Parietal lobe (tissue), 1 donor: ENCODE data around the gene XRCC1. TPM values are rescaled to one million over a fixed set of nuclear protein-coding genes. Genes with fewer than 3 reads are reported as not detected.

Source experiments
- total RNA-seq: library from RNA; depleted of rRNA; stranded (reverse); fragments of >200 nt; gene quantifications from one replicate; pipeline ENCODE4 v1.2.3, GENCODE V29; 2014

Gene XRCC1
- 17.8 TPM for total RNA-seq

GRCh38 chr19:43575156-43575950 is at the start of gene XRCC1, which contains the start of gene PINLYP:
Gene XRCC1 (minus strand): TSS chr19:43575527. CDS start chr19:43575458, 69 bp downstream.
Gene PINLYP (plus strand): TSS chr19:43575801. CDS start chr19:43577192, 1,391 bp downstream.

GRCh38 chr19:43619262-43620060 is 44.1 kb upstream of the XRCC1 start, which contains the start of gene ZNF428:
Gene ZNF428 (minus strand): TSS chr19:43619629. CDS start chr19:43614304, 5,325 bp downstream.

GRCh38 chr19:43611788-43612187 is 36.5 kb upstream of the XRCC1 start, which contains the start of gene SRRM5:
Gene SRRM5 (plus strand): TSS chr19:43612088. CDS start chr19:43612122, 34 bp downstream.

DNA sequence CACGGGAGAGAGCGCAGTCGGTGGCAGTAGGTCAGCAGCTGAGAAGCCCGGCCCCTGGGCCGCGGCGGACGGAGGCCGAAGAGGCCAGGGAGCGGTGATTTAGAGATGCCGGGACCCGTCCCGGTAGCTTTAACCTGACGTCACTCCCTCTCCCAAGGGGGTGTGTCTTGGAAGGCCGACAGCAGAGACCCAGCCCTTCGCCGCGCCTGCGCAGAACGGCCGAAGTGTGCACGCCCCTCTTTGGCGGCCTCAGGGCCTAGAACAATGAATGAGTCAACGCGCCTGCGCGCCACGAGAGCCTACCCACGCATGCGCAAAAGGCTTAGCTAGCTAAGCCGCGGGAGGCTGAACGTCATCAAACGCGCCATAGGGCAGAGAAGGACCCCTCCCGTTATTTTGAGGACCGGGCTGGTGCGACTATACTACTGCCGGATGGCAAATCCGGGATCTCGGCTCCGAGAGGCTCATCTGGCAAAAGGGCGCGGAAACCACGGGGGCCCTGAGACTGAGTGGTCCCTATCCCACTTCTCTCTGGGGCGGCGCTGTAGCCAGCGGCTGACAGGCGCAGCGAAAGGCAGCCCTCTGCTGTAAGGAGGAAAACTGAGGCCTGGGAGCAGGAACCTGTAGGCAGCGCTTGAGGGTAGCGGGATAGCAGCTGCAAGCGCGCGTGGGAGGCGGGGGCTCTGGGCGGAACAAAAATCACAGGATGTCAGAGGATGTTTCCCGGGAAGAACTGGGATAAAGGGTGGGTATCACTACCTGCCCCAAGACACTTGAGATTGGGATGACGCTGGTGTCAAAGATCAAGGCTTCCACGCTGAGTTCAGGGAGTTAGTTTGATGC is 20.9 kb upstream of the XRCC1 start, which contains the start of the genes IRGQ and ZNF576:
Gene IRGQ, minus strand, starts transcription at position 136 of the 843 bp plus-strand sequence. CDS start 796 bp downstream, outside the sequence.
Gene ZNF576, plus strand, starts transcription at position 597 of the 843 bp plus-strand sequence. CDS start 514 bp downstream, outside the sequence.

DNA sequence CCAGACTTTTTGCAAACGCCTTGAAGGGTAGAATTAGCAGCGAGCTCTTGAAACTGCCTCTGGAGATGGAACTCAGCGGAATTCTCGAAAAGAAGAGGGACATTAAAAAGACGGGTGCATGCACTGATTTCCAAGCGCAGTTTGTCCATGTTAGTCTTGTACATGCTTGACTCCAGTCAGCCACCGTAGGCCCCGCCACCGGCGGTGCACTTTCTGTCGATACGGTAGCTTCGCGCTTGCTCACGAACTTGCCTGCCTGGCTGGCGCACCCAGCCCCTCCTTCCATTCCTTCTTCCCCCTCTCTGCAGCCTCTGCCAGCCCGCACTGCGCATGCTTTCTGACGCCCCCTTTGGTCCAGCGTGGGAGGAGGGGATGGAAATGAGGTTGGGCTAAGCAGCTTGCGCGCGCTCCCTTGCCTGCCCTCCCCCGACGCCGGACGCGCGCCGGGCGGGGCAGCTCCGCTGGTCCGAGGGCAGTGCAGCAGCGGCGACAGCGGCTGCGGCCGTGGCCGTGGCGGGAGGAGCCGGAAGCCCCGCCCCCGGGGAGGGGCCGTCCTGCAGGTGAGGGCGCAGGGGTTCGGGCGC is 42.3 kb downstream of the XRCC1 start, which contains the start of gene ZNF575:
Gene ZNF575, plus strand, starts transcription at position 227 of the 584 bp plus-strand sequence. CDS start 1,235 bp downstream, outside the sequence.

GRCh38 chr19:43526884-43527859 is 48.2 kb downstream of the XRCC1 start, which contains the start of gene ETHE1:
Gene ETHE1 (minus strand): TSS chr19:43527201. CDS start chr19:43527177, 24 bp downstream.

GRCh38 chr19:43504426-43505185 is 70.7 kb downstream of the XRCC1 start, which contains the start of gene PHLDB3:
Gene PHLDB3 (minus strand): TSS chr19:43504746. CDS start chr19:43504118, 628 bp downstream.

Other genes starting within 250 kb of the XRCC1 start
- gene CD177, start 221.8 kb downstream of the XRCC1 start, total RNA-seq = 0.31 TPM
- gene TEX101, start 160.6 kb downstream of the XRCC1 start, total RNA-seq = not detected
- gene LYPD3, start 109.9 kb downstream of the XRCC1 start, total RNA-seq = not detected
- gene PHLDB3, start 70.8 kb downstream of the XRCC1 start, total RNA-seq = 3.4 TPM
- 19.4 TPM for gene ETHE1, start 48.3 kb downstream of the XRCC1 start, total RNA-seq
- 0.94 TPM for gene ZNF575, start 42.3 kb downstream of the XRCC1 start, total RNA-seq
- gene PINLYP, start 274 bp upstream of the XRCC1 start, total RNA-seq = 14.4 TPM
- 94.8 TPM for gene IRGQ, start 20.6 kb upstream of the XRCC1 start, total RNA-seq
- 9.7 TPM for gene ZNF576, start 21.1 kb upstream of the XRCC1 start, total RNA-seq
- not detected for gene SRRM5, start 36.6 kb upstream of the XRCC1 start, total RNA-seq
- gene ZNF428, start 44.1 kb upstream of the XRCC1 start, total RNA-seq = 132 TPM
- gene CADM4, start 64.3 kb upstream of the XRCC1 start, total RNA-seq = 89.8 TPM
- 4.7 TPM for gene PLAUR, start 94.6 kb upstream of the XRCC1 start, total RNA-seq
- not detected for gene IRGC, start 140.5 kb upstream of the XRCC1 start, total RNA-seq
- 18.5 TPM for gene SMG9, start 179.4 kb upstream of the XRCC1 start, total RNA-seq
- not detected for gene KCNN4, start 205.4 kb upstream of the XRCC1 start, total RNA-seq
- 4.7 TPM for gene LYPD5, start 226.9 kb upstream of the XRCC1 start, total RNA-seq